ENCODE data around the gene HOXD10. TPM values are rescaled to one million over a fixed set of nuclear protein-coding genes. Genes with fewer than 3 reads are reported as not detected.

Gene HOXD10
- total and polyA plus RNA-seq, 9 of the 15 experiments (the other 6 are each of a cell fraction or from before 2014, with no cell fraction given), result not detected

DNA sequence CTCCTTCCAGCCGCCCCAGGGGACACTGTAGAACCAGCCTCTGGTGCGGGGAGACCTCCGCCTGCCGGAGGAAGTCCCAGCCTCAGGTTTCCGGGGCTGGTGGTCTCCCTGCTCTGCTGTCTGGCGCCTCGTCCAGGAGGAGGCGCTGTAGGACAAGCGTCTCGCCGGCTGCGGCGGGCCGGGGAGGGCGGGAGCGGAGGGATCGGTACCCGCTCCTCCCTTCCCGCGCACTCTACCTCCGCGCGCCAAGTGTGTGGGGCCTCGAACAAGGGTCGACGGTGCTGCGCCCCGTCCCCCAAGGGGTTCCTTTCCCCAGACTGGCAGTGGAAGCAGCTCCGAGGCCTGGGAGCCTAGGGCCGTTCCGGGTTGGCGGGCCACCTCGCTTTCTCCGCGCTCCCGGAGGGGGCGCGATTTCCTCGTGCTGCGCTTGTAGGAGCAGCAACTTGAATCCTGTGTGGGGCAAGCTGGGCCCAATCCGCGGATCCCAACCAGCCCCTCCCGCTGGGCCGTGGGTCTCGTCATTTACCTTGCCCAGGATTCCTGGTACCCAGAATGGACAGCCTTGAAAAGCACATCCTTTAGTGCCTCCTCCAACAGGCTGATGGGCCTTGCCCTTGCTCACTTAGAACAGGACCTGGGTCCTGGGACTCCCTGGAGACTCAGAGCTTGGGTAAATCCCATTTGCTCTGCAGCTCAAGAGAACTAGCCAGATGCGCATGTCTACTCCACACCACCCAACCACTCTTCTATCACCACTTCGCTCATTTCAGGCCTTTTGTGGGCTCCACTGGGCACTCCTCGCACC, 24.1 kb downstream of the HOXD10 start (continued):
- TF ChIP-seq, protein P1, sequence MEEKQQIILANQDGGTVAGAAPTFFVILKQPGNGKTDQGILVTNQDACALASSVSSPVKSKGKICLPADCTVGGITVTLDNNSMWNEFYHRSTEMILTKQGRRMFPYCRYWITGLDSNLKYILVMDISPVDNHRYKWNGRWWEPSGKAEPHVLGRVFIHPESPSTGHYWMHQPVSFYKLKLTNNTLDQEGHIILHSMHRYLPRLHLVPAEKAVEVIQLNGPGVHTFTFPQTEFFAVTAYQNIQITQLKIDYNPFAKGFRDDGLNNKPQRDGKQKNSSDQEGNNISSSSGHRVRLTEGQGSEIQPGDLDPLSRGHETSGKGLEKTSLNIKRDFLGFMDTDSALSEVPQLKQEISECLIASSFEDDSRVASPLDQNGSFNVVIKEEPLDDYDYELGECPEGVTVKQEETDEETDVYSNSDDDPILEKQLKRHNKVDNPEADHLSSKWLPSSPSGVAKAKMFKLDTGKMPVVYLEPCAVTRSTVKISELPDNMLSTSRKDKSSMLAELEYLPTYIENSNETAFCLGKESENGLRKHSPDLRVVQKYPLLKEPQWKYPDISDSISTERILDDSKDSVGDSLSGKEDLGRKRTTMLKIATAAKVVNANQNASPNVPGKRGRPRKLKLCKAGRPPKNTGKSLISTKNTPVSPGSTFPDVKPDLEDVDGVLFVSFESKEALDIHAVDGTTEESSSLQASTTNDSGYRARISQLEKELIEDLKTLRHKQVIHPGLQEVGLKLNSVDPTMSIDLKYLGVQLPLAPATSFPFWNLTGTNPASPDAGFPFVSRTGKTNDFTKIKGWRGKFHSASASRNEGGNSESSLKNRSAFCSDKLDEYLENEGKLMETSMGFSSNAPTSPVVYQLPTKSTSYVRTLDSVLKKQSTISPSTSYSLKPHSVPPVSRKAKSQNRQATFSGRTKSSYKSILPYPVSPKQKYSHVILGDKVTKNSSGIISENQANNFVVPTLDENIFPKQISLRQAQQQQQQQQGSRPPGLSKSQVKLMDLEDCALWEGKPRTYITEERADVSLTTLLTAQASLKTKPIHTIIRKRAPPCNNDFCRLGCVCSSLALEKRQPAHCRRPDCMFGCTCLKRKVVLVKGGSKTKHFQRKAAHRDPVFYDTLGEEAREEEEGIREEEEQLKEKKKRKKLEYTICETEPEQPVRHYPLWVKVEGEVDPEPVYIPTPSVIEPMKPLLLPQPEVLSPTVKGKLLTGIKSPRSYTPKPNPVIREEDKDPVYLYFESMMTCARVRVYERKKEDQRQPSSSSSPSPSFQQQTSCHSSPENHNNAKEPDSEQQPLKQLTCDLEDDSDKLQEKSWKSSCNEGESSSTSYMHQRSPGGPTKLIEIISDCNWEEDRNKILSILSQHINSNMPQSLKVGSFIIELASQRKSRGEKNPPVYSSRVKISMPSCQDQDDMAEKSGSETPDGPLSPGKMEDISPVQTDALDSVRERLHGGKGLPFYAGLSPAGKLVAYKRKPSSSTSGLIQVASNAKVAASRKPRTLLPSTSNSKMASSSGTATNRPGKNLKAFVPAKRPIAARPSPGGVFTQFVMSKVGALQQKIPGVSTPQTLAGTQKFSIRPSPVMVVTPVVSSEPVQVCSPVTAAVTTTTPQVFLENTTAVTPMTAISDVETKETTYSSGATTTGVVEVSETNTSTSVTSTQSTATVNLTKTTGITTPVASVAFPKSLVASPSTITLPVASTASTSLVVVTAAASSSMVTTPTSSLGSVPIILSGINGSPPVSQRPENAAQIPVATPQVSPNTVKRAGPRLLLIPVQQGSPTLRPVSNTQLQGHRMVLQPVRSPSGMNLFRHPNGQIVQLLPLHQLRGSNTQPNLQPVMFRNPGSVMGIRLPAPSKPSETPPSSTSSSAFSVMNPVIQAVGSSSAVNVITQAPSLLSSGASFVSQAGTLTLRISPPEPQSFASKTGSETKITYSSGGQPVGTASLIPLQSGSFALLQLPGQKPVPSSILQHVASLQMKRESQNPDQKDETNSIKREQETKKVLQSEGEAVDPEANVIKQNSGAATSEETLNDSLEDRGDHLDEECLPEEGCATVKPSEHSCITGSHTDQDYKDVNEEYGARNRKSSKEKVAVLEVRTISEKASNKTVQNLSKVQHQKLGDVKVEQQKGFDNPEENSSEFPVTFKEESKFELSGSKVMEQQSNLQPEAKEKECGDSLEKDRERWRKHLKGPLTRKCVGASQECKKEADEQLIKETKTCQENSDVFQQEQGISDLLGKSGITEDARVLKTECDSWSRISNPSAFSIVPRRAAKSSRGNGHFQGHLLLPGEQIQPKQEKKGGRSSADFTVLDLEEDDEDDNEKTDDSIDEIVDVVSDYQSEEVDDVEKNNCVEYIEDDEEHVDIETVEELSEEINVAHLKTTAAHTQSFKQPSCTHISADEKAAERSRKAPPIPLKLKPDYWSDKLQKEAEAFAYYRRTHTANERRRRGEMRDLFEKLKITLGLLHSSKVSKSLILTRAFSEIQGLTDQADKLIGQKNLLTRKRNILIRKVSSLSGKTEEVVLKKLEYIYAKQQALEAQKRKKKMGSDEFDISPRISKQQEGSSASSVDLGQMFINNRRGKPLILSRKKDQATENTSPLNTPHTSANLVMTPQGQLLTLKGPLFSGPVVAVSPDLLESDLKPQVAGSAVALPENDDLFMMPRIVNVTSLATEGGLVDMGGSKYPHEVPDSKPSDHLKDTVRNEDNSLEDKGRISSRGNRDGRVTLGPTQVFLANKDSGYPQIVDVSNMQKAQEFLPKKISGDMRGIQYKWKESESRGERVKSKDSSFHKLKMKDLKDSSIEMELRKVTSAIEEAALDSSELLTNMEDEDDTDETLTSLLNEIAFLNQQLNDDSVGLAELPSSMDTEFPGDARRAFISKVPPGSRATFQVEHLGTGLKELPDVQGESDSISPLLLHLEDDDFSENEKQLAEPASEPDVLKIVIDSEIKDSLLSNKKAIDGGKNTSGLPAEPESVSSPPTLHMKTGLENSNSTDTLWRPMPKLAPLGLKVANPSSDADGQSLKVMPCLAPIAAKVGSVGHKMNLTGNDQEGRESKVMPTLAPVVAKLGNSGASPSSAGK (IDR thresholded peaks at IDR 0.05), result peak; percentile 83
- peak; percentile 52; the same call in 1 of the 2 replicates for TF ChIP-seq PHF21A (IDR thresholded peaks at IDR 0.05; ENCODE audit: borderline replicate concordance, low read depth)
- 0 out of 2 replicates have a peak, but pooled peaks have one; percentile 23 for TF ChIP-seq SPI1 (IDR thresholded peaks at IDR 0.05; ENCODE audit: borderline replicate concordance, low read depth, low read length)
- TF ChIP-seq CTBP1 (IDR thresholded peaks at IDR 0.05; ENCODE audit: borderline replicate concordance), result peak; percentile 74; the same call in 1 of the 2 replicates
- TF ChIP-seq, protein P2, sequence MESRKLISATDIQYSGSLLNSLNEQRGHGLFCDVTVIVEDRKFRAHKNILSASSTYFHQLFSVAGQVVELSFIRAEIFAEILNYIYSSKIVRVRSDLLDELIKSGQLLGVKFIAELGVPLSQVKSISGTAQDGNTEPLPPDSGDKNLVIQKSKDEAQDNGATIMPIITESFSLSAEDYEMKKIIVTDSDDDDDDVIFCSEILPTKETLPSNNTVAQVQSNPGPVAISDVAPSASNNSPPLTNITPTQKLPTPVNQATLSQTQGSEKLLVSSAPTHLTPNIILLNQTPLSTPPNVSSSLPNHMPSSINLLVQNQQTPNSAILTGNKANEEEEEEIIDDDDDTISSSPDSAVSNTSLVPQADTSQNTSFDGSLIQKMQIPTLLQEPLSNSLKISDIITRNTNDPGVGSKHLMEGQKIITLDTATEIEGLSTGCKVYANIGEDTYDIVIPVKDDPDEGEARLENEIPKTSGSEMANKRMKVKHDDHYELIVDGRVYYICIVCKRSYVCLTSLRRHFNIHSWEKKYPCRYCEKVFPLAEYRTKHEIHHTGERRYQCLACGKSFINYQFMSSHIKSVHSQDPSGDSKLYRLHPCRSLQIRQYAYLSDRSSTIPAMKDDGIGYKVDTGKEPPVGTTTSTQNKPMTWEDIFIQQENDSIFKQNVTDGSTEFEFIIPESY (CRISPR knock-in tag; IDR thresholded peaks at IDR 0.05), result 0 out of 2 replicates have a peak, but pooled peaks have one; percentile 36
- TF ChIP-seq, protein P3, sequence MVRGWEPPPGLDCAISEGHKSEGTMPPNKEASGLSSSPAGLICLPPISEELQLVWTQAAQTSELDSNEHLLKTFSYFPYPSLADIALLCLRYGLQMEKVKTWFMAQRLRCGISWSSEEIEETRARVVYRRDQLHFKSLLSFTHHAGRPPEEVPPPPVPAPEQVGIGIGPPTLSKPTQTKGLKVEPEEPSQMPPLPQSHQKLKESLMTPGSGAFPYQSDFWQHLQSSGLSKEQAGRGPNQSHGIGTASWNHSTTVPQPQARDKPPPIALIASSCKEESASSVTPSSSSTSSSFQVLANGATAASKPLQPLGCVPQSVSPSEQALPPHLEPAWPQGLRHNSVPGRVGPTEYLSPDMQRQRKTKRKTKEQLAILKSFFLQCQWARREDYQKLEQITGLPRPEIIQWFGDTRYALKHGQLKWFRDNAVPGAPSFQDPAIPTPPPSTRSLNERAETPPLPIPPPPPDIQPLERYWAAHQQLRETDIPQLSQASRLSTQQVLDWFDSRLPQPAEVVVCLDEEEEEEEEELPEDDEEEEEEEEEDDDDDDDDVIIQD (CRISPR knock-in tag; IDR thresholded peaks at IDR 0.05), result no peak; the same call in 1 of the 2 replicates
- TF ChIP-seq, protein P4, sequence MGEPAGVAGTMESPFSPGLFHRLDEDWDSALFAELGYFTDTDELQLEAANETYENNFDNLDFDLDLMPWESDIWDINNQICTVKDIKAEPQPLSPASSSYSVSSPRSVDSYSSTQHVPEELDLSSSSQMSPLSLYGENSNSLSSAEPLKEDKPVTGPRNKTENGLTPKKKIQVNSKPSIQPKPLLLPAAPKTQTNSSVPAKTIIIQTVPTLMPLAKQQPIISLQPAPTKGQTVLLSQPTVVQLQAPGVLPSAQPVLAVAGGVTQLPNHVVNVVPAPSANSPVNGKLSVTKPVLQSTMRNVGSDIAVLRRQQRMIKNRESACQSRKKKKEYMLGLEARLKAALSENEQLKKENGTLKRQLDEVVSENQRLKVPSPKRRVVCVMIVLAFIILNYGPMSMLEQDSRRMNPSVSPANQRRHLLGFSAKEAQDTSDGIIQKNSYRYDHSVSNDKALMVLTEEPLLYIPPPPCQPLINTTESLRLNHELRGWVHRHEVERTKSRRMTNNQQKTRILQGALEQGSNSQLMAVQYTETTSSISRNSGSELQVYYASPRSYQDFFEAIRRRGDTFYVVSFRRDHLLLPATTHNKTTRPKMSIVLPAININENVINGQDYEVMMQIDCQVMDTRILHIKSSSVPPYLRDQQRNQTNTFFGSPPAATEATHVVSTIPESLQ (CRISPR knock-in tag; IDR thresholded peaks at IDR 0.05), result peak; percentile 56; the same call in 1 of the 2 replicates
- no peak for TF ChIP-seq STAT5A (IDR thresholded peaks at IDR 0.05; ENCODE audit: borderline replicate concordance, low read length)
